GM18508 (cell line): ENCODE results near the gene DAB1.

Experiments used
- ATAC-seq: cut with Tn5 transposase; IDR thresholded peaks from one replicate; pipeline ENCODE4 v1.9.1; 2021; ENCODE audit warnings: moderate number of reproducible peaks; ENCODE audit not compliant: insufficient read depth, unreplicated experiment

DAB1 gene

DNA sequence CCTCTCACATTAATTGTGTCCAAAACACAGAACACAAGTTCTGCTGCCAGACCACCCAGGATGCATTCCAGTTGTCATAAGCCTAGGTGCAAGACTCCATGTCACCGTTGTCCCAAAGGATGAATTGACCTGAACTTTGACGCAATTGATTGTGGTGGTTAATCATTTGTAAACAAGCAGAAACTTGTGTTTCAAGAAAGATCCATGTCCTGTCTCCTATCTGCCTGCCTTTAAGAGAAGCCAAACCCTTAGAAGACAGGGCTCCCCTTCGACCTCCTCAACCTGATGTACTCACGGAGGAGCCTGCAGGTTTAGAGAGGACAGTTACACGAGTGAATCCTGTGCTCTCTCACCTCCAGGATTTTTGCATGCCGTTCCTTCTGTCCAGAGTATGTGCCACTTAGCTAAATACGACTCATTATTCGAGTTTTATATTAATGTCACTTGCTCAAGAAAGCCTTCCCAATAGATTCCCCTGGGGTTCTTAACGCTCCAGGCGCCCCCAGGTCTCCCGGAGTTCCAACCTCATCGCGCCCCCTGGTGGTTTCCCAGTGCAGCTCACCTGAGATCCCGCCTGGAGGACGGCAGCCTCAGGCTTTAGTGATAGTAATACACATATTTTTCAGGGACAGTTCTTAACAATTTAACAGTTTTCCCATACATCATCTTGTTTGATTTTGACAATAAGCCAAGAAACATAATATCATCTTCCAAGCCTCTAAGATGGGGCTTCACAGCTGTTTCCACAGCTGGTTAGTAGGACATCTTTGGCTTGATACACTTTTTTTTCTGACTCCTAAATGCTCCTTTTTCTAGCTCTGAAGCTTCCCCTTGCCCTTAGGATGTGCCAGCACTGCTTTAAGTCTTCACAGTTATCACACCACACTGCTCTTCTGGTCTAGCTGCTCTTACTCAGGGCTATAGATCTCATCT lies 455.7 kb downstream of the DAB1 start:
- ATAC-seq = no peak

DNA sequence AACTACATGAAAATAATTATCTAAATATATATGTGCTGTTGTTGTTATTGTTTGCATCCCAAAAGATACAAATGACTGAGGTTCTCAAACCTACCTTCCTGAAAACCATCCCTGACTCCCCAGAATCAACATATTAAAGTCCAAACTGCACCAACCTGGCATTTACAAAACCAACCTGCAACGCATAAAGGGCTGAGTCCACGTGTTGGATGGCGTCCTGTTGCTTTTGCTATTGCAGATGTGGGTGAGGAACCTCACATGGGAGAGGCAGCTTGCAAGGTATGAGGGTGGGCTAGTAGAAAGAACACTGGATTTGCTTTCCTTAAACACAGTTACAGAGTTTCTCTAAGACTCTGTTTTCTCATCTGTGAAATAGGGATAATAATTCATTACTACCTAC lies 456.5 kb downstream of the DAB1 start:
- no peak for ATAC-seq

DNA sequence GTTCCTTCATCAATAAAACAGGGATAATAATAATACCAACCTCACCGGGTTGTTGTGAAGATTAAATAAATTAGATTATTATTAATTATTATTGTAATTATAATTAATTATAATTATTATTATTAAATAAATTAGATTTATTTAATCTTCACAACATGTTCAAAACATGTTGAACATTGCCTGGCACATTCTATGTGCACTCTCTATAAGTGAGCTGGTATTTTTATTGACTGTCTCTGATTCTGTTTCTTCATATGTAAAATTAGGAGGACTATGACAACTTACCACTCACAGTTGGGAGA lies 457.2 kb downstream of the DAB1 start:
- ATAC-seq = no peak

DNA sequence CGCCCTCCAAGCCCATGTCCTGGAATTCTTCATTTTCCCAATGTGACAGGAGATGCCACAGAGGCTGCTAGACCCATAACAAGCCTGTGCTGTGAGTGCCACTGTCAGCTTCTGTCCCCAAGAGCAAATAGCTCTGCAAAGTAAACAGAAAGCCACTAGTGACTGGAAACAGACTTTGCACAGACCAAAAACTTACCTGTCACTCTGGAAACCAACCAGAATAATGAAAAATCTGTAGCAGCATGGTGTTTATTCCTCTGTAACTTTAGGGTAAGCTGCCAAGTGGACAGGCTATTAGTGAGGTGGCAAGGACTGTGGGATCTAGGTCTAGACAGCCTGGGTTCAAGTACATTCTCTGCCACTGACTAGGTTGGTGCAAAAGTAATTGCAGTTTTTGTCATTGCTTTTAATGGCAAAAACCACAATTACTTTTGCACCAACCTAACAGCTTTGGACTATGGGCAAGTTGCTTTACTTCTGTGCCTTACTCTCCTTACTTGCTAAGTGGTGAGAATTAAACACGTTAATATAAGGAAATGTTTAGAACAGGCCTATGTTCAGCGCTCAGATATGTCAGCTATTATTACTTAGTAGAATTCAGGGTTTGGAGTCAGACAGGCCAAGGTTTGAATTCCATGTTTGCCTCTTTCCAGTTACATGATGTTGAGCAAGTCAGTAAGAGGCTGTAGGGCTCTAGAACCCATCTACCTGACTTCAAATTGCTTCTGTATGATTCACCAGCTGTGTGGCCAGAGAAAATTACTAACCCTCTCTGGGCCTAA lies 457.8 kb downstream of the DAB1 start, which contains the start of gene C8B:
C8B (minus strand) TSS at position 100 of the 782 bp plus-strand sequence; CDS start at position 33, 67 bp downstream.
- no peak for ATAC-seq

DNA sequence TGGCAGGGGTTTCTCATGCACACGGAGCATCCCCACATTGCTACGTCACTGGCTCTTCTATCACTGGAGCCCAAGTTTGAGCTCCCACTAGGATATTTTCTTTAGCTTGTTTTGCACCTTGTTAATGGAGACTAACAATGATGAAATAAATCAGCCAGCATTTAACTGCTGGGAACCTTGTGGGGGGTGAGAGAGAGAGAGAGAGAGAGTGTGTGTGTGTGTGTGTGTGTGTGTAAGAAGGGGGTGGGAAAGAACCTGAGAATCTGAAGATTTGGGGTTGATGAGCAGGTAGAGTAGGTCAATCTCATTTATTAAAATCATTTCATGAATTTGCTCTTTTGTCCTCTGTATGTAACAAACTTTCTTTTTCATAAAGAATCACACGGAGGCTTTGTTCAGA lies 458.7 kb downstream of the DAB1 start:
- ATAC-seq = no peak

DNA sequence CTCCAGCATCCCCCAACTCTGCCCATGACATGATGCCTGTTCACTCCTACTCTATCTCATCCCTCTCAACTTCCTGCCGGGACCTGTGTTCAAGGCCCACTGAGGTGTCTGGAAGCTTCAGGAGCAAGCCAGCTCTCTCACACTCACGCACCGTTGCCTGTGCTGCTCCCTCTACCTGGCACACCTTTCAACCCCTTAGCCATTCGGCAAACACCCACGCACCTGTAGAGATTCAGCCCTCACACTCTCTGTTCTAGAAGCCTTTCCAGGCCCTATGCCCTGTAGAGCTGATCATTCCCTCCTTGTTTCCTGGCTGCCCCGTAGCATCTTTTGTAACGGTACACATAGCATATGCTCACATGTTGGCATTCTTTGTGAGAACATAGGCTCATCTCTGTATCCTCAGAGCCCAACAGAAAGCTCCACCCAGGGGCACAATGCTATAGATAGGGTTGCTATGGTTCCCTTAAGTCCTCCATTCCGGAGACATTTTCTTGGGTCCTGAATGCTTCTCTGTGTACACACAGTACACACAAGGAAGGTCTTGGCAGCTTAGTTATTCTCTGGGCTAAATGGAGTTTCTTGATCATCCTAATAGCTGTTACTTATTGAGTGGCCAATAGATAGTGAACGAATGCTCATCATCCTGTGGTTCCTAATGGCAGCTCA lies 459.4 kb downstream of the DAB1 start:
- no peak for ATAC-seq

DNA sequence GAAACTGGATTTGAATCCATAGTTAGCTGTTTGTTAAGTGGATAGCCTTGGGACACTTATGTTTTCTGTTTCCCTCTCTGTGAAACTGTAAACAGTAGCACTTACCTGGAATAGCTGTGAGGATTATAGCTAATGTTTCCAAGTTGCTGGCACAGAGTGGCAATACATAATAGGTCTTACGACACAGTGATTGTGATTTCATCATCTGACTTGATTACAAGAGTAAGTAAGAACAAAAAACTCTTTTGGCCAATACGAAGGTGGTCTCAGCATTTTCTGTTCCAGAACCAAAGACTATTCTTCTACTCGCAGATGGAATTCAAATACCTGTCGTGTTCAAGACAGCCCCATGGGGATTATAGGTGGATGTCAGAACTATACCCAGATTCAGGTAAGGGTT lies 460.2 kb downstream of the DAB1 start:
- ATAC-seq = no peak

DNA sequence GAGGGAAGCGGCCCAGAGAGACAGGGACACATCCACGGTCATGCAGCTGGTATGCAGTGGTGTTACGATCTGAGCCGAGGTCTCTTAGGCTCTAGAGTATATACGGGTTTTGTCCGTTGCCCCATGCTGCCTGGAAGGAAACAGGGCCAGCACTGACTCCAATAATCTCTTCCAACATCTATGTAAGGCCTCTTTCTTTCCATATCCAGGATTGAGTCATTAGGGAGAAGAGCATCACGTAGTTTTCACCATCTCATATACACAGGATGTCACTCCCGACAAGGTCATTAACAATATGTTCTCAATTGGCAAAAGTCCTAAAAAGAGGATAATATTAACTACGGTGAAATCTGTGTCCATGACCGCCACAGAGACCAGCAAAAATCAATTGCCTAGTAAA lies 462.4 kb downstream of the DAB1 start:
- no peak for ATAC-seq

DNA sequence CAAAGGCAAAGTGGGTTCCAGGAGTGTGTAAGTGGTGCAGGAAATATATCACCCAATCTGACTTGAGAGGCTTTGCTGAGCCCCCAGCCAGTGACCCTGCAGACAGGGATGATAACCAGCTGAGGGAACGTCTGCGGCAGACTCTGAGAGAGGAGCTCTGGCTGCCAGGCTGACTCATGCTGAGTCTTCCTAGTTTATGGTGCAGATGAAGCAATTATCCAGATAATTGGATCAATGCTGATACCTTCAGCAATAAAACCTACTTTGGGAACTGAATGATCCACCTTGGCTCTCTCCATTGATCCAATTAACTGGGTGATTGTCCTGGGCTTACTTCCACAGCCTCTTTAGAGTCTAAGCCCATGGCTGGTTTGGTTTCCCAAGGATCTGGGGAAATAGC lies 465.3 kb downstream of the DAB1 start:
- ATAC-seq = no peak

DNA sequence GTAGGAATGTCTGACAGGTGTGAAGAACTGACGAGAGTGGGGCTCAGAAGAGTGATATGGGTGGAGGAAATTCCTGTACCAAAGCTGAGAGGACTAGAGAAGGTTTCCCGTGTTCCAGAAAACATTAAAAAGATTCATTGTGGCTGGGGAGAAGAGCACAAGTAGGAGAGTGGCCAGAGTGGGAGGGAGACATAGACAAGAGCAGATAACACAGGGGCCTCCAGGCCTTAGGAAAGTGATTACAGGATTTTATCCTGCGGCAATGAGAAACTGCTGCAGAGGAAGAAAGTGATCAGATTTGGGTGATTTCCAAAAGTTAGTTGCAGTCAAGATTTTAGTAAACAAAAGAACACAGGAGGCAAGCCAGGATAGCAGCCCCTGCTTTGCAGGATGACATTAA lies 465.9 kb downstream of the DAB1 start:
- ATAC-seq = no peak

DNA sequence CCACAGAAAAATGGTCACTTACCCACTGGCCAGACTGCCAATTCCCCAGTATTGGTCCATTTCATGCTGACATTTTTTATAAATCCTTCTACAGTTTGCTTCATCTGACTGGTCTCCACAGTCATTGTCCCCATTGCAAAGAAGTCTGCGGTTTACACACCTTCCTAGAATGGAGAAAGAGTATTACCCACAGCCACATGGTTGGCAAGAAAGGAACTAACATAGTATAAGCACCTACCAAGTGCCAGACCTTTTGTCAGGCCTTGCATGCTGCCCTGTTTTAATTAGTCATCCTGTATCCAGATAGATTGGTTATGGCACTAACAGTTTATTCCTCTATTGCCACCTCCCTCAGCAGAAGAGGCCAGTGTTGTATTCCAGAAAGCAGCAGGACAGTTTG lies 469.2 kb downstream of the DAB1 start:
- no peak for ATAC-seq

DNA sequence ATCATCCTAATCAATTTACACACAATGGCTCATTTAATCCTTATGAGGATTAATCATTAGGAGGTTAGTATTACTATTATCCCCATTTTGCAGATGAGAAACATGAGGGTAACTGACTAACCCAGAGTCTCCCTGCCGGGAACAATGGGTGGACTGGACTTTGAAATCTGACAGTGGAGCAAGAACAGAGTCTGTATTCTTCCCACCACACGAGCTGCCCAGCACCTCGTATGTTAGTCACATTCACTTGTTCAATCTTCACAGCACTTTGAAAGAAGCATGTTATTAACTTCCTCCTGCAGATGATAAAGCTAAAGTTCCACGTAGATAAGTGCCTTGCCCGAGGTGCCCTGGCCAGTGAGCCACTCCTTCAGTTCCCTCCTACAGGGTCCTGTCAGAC lies 470.5 kb downstream of the DAB1 start:
- no peak for ATAC-seq

DNA sequence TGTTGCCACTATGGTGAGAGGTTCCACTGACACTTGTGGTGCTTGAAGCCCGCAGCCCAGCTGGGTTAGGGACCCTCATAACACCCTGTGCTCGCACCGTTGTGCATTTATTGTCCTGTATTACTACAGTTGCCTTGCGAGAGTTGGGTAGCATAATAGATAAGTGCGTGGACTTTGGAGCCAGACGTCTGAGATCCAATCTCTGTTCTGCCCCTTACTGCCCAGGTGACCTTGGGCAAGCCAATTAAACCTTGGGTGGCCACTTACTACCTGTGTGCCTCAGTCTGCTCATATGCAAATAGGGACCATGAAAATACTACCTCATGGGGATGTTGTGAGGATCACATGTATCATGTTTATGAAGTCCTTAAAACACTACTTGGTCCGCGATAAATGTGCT lies 471.4 kb downstream of the DAB1 start:
- no peak for ATAC-seq

DNA sequence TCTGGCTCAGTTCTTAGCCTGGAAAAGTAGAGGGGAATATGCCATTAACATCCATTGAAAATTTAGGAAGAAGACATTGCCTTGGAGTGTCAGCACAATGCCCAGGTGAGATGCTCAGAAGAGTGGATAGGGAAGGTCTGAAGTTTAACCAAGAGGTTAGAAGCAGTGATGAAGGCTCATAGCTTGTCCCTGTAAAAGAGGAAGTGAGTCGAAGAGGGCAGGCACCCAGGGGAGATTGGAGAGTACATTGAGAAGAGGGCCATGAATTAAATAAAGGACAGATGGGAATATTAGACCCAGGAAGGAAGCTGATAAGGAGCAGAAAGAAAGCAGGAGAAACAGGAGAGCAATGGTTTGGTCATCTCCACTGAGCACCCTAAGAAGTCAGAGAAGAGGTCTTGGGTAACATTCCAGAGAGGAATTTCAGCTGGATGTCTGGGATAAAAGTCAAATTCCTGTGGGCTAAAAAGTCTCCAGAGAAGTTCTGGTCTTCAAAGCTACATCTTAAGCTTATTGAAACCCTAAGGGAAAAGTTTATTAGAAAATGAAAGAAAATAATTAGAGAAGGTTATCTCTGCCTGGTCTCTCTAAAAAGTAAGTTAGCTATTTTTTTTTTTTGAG lies 475.3 kb downstream of the DAB1 start:
- no peak for ATAC-seq
